HepG2 (cell line): ENCODE measurements around the gene WTAP. TPM values are rescaled to one million over a fixed set of nuclear protein-coding genes. Genes with fewer than 3 reads are reported as not detected.

ENCODE experiments used
- AFF4 ChIP-seq: sonication (generic); formaldehyde crosslinking; IDR thresholded peaks from 2 replicates; pipeline ENCODE4 v1.4.0; 2020; ENCODE audit warnings: missing genetic modification reagents
- AKAP8 ChIP-seq: sonication (generic); formaldehyde crosslinking; IDR thresholded peaks from 2 replicates; pipeline ENCODE4 v1.5.1; 2020; ENCODE audit warnings: mild to moderate bottlenecking, missing genetic modification reagents
- ASH2L ChIP-seq: fragments of 300-600, 200-600 bp; sonication (generic); IDR thresholded peaks from 2 replicates; pipeline ENCODE4 v1.7.0; 2017; ENCODE audit warnings: low read depth, mild to moderate bottlenecking, moderate library complexity, mixed read lengths, low read length; ENCODE audit not compliant: insufficient read length
- ATF5 ChIP-seq: sonication (generic); formaldehyde crosslinking; IDR thresholded peaks from 2 replicates; pipeline ENCODE4 v1.4.0; 2020; ENCODE audit warnings: mild to moderate bottlenecking, low read depth, missing genetic modification reagents
- LCORL ChIP-seq, 2 experiments: fragments of 450-650 bp in 1 of 2; sonication (generic) in 1 of 2; formaldehyde crosslinking in 1 of 2; IDR thresholded peaks; 2 replicates each; pipeline versions ENCODE4 v1.5.0 to v1.6.1; 2017 to 2020; ENCODE audit warnings: antibody characterized with exemption in 1 of 2, missing genetic modification reagents in 1 of 2
- MTA3 ChIP-seq: sonication (generic); formaldehyde crosslinking; IDR thresholded peaks from 2 replicates; pipeline ENCODE4 v1.4.0; 2020; ENCODE audit warnings: missing genetic modification reagents
- PLSCR1 ChIP-seq: sonication (generic); formaldehyde crosslinking; IDR thresholded peaks from 2 replicates; pipeline ENCODE4 v1.5.0; 2020; ENCODE audit warnings: missing genetic modification reagents, mild to moderate bottlenecking, borderline replicate concordance
- TBX2 ChIP-seq: sonication (generic); formaldehyde crosslinking; IDR thresholded peaks from 2 replicates; pipeline ENCODE4 v1.5.0; 2020; ENCODE audit warnings: missing genetic modification reagents, mild to moderate bottlenecking, borderline replicate concordance
- TEF ChIP-seq: sonication (generic); formaldehyde crosslinking; IDR thresholded peaks from 2 replicates; pipeline ENCODE4 v1.5.0; 2020; ENCODE audit warnings: missing genetic modification reagents
- YEATS2 ChIP-seq: sonication (generic); formaldehyde crosslinking; IDR thresholded peaks from 2 replicates; pipeline ENCODE4 v1.4.0; 2020; ENCODE audit warnings: missing genetic modification reagents, borderline replicate concordance
- ZBTB14 ChIP-seq: sonication (generic); formaldehyde crosslinking; IDR thresholded peaks from 2 replicates; pipeline ENCODE4 v1.4.0; 2020; ENCODE audit warnings: missing genetic modification reagents
- ZBTB39 ChIP-seq: sonication (generic); formaldehyde crosslinking; IDR thresholded peaks from 2 replicates; pipeline ENCODE4 v1.5.0; 2020; ENCODE audit warnings: missing genetic modification reagents
- ZIK1 ChIP-seq: sonication (generic); formaldehyde crosslinking; IDR thresholded peaks from 2 replicates; pipeline ENCODE4 v1.5.0; 2020; ENCODE audit warnings: mild to moderate bottlenecking, low read depth, missing genetic modification reagents, borderline replicate concordance
- ZNF382 ChIP-seq: sonication (generic); formaldehyde crosslinking; IDR thresholded peaks from 2 replicates; pipeline ENCODE4 v1.5.0; 2020; ENCODE audit warnings: missing genetic modification reagents, mild to moderate bottlenecking, borderline replicate concordance
- ZNF430 ChIP-seq: sonication (generic); formaldehyde crosslinking; IDR thresholded peaks from 2 replicates; pipeline ENCODE4 v1.9.0; 2021; ENCODE audit warnings: mild to moderate bottlenecking, missing genetic modification reagents
- ZNF562 ChIP-seq: sonication (generic); formaldehyde crosslinking; IDR thresholded peaks from 2 replicates; pipeline ENCODE4 v1.8.0; 2022; ENCODE audit warnings: missing genetic modification reagents, borderline replicate concordance
- ZNF746 ChIP-seq: sonication (generic); formaldehyde crosslinking; IDR thresholded peaks from 2 replicates; pipeline ENCODE4 v1.8.0; 2022; ENCODE audit warnings: mild to moderate bottlenecking, missing genetic modification reagents
- ZNF75D ChIP-seq: sonication (generic); formaldehyde crosslinking; IDR thresholded peaks from 2 replicates; pipeline ENCODE4 v1.8.1; 2023; ENCODE audit warnings: missing genetic modification reagents, mild to moderate bottlenecking, borderline replicate concordance
- ZNF883 ChIP-seq: sonication (generic); formaldehyde crosslinking; IDR thresholded peaks from 2 replicates; pipeline ENCODE4 v1.5.1; 2020; ENCODE audit warnings: mild to moderate bottlenecking, missing genetic modification reagents; ENCODE audit errors: not compliant biosample characterization
- polyA plus RNA-seq, 8 experiments: library from polyadenylated mRNA; depleted of rRNA in 3 of 8; stranded (reverse) in 7 of 8; unstranded in 1 of 8; fragments of >200 nt; fragmentation: Illumina TruSeq in 4 of 8; extraction: Trizol in 4 of 8; gene quantifications; 2 replicates each; pipeline versions ENCODE4 v1.2.1 to v1.2.3, GENCODE V29; 2011 to 2016; ENCODE audit warnings: low read depth in 4 of 8, missing spikeins in 1 of 8, mixed read lengths in 1 of 8; ENCODE audit not compliant: insufficient read depth in 1 of 8
- total RNA-seq, 5 experiments: library from RNA; depleted of rRNA; stranded (reverse); fragments of >200 nt; fragmentation: Illumina TruSeq; extraction: Trizol; gene quantifications; 2 replicates each; pipeline ENCODE4 v1.2.3, GENCODE V29; 2016; ENCODE audit warnings: low read depth in 1 of 5

The WTAP gene
- total and polyA plus RNA-seq, 2 of the 13 experiments (the other 11 are each of a cell fraction or from before 2014, with no cell fraction given) = 31.6 to 167 TPM

GRCh38 chr6:159761129-159761872, 34.0 kb downstream of the WTAP start (continued):
- TF ChIP-seq ASH2L (peak; percentile 88), ZBTB39 (CRISPR knock-in tag) (no peak), ZIK1 (CRISPR knock-in tag) (no peak), ZNF430 (CRISPR knock-in tag) (peak; percentile 72), ZNF75D (no peak), YEATS2 (no peak), ZNF746 (0 out of 2 replicates have a peak, but pooled peaks have one; percentile 26), ZNF562 (no peak), ZNF382 (no peak), AFF4 (CRISPR knock-in tag) (no peak), AKAP8 (CRISPR knock-in tag) (no peak), TBX2 (CRISPR knock-in tag) (no peak), ATF5 (CRISPR knock-in tag) (no peak), ZNF883 (no peak), LCORL (IDR thresholded peaks at IDR 0.05) (no peak), LCORL (CRISPR knock-in tag; IDR thresholded peaks at IDR 0.05) (0 out of 2 replicates have a peak, but pooled peaks have one; percentile 55), ZBTB14 (CRISPR knock-in tag) (no peak), MTA3 (CRISPR knock-in tag) (no peak), TEF (CRISPR knock-in tag) (no peak), PLSCR1 (CRISPR knock-in tag) (no peak)
